G401 (cell line): Measurements from ENCODE around the gene LIPJ. TPM values are rescaled to one million over a fixed set of nuclear protein-coding genes. Genes with fewer than 3 reads are reported as not detected.

Source experiments
- DNase-seq: peaks from one replicate; pipeline ENCODE4 v3.0.0-alpha.2; 2015; ENCODE audit warnings: low spot score
- in situ Hi-C: cut with HindIII; loops from 2 replicates; pipeline ENCODE4 v1.10.0; 2016; ENCODE audit warnings: low sequenced_read_pairs, mixed read lengths
- total RNA-seq: library from RNA; depleted of rRNA; stranded (reverse); fragments of >200 nt; shearing (Covaris generic); gene quantifications from 2 replicates; pipeline ENCODE4 v1.2.3, GENCODE V29; 2014

Gene LIPJ
- total RNA-seq, 1 experiment from 2014 or later, result not detected

GRCh38 chr10:88592381-88592780, 5.8 kb downstream of the LIPJ start:
- in situ Hi-C loops, result no loop called here
- no peak for DNase-seq

GRCh38 chr10:88592906-88593305, 6.3 kb downstream of the LIPJ start:
- in situ Hi-C loops, result no loop called here
- no peak for DNase-seq

- in situ Hi-C loops, result no loop called here
These were observed 7.9 kb downstream of the LIPJ start for GRCh38 chr10:88594482-88594881.

GRCh38 chr10:88598055-88598454, 11.5 kb downstream of the LIPJ start:
- in situ Hi-C loops, result no loop called here
- DNase-seq, result no peak

More at GRCh38 chr10:88594482-88594881, 7.9 kb downstream of the LIPJ start:
- DNase-seq, result no peak

GRCh38 chr10:88608052-88608732, 21.6 kb downstream of the LIPJ start:
- in situ Hi-C loops, result no loop called here
- no peak for DNase-seq

- in situ Hi-C loops, result no loop called here
- DNase-seq, result no peak
These were observed 22.2 kb downstream of the LIPJ start for GRCh38 chr10:88608780-88609179.

- in situ Hi-C loops, result no loop called here
- no peak for DNase-seq
These were observed 29.9 kb downstream of the LIPJ start for GRCh38 chr10:88616250-88616977.

- DNase-seq, result no peak
- in situ Hi-C loops, result no loop called here
These were observed 31.3 kb downstream of the LIPJ start for GRCh38 chr10:88617772-88618300.

GRCh38 chr10:88618496-88618895, 31.9 kb downstream of the LIPJ start:
- no peak for DNase-seq
- in situ Hi-C loops, result no loop called here

GRCh38 chr10:88620441-88620840, 33.9 kb downstream of the LIPJ start:
- no peak for DNase-seq
- in situ Hi-C loops, result no loop called here

- in situ Hi-C loops, result no loop called here
- DNase-seq, result no peak
These were observed 37.3 kb downstream of the LIPJ start for GRCh38 chr10:88623835-88624234.

GRCh38 chr10:88624840-88625239, 38.3 kb downstream of the LIPJ start:
- no peak for DNase-seq
- in situ Hi-C loops, result no loop called here

- in situ Hi-C loops, result no loop called here
These were observed 53.6 kb downstream of the LIPJ start for GRCh38 chr10:88640186-88640585.

GRCh38 chr10:88642209-88642608, 55.6 kb downstream of the LIPJ start:
- DNase-seq, result no peak
- in situ Hi-C loops, result no loop called here

More at GRCh38 chr10:88640186-88640585, 53.6 kb downstream of the LIPJ start:
- no peak for DNase-seq

- no peak for DNase-seq
- in situ Hi-C loops, result no loop called here
These were observed 56.4 kb downstream of the LIPJ start for GRCh38 chr10:88642963-88643362.

GRCh38 chr10:88647061-88647615, 60.6 kb downstream of the LIPJ start:
- DNase-seq, result no peak
- in situ Hi-C loops, result no loop called here

GRCh38 chr10:88651101-88651551, 64.6 kb downstream of the LIPJ start:
- in situ Hi-C loops, result no loop called here
- DNase-seq, result no peak

GRCh38 chr10:88652616-88653015, 66.1 kb downstream of the LIPJ start:
- DNase-seq, result no peak
- in situ Hi-C loops, result no loop called here
